Mucosa of gallbladder (tissue), 1 donor: ENCODE results near the gene PTPN1. TPM values are rescaled to one million over a fixed set of nuclear protein-coding genes. Genes with fewer than 3 reads are reported as not detected.
"Not testable (repeated sequence)": the region's sequence is repeated elsewhere in the genome, so short reads cannot be mapped to it uniquely, and the experiment has no call there.

Experiments used
- DNase-seq: peaks from one replicate; pipeline ENCODE4 v3.0.0-alpha.2; 2020; ENCODE audit warnings: low spot score
- total RNA-seq: library from RNA; stranded (reverse); gene quantifications from one replicate; pipeline ENCODE4 v1.2.1, GENCODE V29; 2021
- donor health status: DM: no; HTN: no; CAD: no.

The PTPN1 gene
- total RNA-seq, 1 donor from 2014 or later: 24.0 TPM

DNA sequence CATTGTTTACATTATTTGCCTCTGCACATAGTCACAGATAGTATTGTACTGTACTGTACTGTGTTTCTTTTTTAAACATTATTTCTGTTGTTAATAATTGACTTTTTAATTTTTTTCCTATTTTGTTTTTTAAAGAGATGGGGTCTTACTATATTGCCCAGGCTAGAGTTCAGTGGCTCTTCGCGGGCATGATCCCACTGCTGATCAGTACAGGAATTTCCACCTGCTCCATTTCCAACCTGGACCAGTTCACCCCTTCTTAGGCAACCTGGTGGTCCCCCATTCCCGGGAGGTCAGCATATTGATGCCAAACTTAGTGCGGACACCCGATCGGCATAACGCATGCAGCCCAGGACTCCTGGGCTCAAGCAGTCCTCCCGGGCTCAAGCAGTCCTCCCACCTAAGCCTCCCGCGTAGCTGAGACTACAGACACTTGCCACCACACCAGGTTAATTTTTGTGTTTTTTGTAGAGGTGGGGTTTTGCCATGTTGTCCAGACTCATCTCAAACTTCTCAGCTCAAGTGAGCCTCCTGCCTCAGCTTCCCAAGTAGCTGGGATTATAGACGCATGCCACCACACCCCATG, 47.5 kb downstream of the PTPN1 start:
- DNase-seq: no peak

DNA sequence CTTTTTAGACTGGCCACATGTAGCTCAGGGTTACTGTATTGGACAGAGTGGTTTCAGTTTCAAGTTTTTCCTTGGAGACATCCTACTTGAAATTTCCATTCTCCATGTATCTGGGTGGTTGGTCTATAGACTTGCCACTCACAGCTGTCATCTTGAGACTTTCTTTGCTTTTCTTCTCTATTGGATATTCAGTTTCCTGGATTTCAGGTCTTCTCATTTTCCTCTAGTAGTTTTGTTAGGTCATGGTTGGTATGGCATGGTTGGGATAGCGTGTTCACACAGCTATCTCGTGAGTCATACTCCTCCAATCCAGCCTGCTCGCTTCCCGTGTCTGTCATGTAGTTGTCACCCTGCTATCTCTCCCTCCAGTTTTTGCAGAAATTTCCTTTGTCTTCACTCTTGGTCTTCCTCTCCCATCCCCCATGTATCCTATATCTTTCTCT, 48.3 kb downstream of the PTPN1 start:
- no peak for DNase-seq

DNA sequence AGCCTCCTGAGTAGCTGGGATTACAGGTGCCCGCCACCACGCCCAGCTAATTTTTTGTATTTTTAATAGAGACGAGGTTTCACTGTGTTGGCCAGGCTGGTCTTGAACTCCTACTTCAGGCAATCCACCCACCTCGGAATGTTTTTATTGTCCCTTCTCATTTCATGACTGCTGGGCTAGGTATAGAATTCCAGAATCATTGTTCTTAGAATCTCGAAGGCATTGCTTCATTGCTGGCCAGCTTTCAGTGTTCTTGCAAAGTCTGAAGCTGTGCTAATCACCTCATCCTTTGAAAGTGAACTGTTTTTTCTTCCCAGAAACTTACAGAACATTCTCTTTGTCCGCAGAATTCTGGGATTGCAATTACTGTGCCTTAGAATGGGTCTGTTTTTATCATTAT, 49.0 kb downstream of the PTPN1 start:
- no peak for DNase-seq

DNA sequence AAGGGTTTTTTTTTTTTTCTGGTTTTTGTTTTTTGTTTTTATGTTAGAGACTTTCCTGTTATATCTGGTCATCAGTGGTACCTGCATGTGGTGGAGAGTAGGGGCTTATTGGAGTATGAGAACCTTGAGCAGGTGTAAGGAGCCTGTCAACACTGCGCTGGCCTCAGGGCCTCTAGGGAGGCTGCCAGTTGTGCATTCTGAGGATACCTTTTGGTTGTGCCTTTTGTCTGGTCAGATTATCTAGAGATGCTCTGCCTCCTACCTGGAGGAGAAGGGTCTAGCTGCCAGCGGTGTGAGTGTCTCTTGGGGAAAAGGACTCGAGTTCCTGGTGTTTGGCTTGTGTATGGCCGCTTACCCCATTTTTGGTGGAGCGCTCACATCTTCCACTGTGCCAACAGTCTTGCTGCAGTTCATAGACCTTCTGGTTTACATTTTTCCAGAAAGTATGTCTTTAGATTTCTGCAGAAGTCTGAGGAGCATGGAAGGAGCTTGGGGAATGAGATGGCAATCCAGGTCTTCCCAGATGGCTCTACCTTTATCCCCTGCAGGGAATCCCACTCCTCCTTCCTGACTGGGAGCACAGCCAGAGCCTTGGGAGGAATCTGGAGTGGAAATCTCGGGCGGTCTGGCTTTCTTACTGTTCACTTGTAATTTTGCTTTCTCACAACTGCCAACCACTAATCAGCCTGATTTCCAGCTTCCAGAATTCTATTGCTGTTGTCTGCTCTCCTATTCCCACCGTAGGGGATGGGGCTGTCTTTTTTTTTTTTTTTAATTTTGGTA, 49.9 kb downstream of the PTPN1 start:
- DNase-seq: no peak

DNA sequence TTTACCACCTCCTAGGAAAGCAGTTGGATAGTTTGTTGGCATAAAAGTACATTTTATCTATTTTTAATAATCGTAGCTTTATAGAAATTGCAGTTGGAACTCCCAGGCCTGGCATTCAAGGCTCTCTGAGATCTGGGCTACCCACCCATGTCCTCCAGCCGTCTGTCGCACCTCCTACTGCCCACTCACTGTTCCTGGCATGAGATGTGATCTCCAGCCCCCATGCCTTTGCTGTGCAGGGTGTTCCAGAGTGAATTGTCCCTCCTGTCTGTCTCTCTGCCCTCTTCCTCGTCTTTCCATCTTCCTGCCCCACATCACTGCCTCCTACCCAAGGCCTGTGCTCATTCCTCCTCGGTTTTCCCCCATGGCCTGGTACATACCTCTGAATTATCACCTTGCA, 50.7 kb downstream of the PTPN1 start:
- no peak for DNase-seq

DNA sequence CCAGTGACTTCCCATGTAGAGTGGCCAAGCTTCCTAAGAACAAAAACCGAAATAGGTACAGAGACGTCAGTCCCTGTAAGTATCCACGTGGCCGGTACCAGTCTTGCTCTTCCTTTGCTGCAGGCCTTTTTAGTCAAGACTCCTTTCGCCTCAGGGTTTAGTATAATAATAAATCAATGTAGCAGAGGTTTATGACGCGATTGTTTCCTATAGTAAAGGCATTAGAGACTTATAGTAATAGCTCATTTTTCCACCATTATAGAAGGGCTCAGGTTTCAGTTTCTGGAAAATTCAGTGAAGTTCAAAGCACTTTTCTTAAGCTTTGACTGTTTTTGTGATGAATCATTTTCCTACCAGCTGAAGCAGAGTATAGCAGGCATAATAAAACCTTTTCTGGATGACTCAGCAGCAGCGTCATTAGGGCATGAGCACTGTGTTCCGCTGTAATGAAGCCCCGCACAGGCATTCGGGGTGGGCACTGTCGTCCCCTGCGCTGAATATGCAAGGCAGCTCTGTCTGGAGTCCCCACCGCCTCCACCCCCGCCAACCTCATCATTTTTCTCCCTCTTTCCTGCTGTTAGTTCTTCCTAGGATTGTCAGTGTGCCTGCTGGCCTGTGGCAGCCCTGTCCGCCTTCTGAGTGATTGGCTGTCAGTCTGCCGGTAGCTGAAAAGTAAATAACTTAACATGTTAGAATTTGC, 51.3 kb downstream of the PTPN1 start:
- DNase-seq: no peak

DNA sequence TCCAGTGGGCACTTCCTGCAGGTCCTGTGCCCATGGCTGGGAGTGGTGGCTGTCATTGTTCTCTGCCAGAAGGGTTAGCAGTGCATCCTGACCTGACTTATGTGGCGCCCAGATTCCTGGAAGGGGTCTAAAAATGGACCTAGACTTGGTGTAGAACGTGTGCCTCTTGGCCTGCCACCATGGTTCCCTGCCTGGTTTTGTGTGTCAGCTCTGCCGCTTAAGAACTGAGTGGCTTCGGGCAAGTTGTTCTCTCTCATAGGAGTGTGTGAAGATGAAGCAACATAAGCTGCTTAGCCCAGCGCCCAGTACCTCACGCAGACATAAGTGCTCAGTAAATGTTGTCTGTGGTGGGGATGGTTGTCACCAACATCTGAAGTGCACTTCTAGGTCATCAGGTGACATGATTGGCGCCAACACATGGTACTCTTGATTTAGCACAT, 52.1 kb downstream of the PTPN1 start:
- DNase-seq: no peak

DNA sequence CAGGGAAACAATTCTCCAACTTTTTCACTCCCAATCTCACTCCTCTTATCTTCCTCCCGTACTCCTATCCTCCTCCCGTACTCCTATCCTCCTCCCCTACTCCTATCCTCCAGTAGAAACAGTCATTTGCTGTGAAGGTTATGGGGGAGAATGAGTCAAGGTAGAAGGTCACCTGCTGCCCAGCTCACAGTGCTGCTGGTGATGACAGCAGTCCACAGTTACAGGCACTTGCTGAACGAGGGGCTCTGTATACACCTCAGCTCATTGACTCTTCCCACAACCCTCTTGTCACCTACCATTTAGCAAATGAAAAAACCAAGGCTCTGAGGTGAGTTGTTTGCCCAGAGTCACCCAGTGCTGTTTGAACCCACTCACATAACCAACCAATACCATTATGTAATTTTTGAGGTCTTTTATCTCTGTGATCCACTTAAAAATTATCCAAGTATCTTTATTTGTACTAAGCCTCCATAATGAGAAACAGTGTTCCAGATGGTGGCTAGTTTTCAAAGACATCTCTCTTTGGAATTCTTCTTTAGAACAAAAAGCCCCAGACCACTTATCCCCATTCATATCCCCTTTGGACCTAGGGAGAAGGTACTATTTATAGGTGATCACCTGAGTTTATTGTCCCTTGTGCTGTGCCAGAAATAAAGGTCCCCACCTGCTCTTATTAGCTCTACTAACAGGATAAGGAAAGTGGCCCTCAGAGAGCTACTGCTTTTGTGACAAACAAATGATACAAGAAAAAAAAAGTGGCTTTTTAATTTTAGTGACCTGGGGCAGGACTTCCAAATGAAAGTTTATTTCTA, 53.2 kb downstream of the PTPN1 start:
- no peak for DNase-seq

DNA sequence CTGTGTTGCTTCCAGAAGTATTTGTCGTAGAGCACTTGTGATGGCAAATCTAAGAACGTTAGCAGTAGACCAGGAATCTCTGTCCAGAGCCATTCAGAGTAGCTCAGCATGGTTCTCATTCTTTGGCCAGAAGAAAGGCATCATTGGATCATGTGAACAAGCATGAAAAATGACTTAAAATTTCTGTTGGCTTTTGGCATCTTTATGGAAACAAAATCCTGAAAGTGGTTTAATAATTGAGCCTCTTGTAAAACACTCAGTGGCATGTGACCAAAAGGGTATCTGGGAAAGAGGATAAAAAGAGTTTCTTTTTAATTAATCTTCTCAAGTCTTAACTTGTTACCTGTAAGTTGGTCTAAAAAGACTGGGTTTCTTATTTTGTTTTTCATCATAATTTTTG, 55.2 kb downstream of the PTPN1 start:
- no peak for DNase-seq

DNA sequence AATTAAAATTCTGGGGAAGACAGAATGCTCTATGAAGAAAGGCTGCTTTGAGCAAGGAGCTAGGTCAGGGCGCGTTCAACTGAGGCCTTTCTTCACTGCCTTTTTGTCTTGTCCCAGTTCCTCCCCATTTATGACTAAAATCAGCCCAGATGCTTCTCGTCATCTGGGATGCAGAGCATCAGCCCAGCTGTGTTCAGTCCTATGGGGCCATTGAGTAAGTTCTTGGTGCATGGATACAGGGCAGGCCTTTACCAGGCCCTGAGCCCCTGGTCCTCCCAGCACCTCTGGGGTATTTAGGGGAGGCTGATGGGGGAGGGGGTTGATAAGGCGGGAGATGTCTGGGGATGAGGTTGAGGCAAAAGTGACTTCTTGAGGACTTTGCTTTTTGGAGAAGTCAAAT, 55.7 kb downstream of the PTPN1 start:
- DNase-seq: no peak

DNA sequence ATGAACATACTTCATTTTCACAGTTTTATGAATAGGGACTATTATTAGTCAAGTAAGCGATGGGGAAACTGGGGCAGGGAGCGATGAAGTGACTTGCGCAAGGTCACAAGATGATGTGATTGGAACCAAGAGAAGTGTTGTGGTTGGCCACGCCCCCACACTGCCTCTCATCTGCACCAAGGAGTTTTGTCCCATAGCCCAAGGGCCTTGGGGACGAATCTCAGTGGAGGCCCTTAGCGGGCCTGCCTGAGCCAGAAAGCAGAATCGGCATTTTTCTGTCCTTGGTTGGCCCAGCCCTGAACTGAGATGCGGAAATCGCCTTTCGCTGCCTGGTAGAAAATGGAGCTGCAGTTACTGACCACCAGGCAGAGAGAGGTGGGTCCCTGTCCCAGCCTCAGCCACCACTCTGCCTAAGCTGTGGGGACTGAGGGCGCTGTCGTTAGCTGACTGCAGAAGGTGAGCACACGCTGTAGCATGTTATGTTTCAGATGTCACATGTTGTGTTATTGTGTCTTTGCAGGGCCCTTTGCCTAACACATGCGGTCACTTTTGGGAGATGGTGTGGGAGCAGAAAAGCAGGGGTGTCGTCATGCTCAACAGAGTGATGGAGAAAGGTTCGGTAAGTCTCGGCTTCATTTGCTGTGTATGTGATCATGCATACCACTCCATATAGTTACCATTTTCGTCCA, 57.8 kb downstream of the PTPN1 start:
- no peak for DNase-seq

DNA sequence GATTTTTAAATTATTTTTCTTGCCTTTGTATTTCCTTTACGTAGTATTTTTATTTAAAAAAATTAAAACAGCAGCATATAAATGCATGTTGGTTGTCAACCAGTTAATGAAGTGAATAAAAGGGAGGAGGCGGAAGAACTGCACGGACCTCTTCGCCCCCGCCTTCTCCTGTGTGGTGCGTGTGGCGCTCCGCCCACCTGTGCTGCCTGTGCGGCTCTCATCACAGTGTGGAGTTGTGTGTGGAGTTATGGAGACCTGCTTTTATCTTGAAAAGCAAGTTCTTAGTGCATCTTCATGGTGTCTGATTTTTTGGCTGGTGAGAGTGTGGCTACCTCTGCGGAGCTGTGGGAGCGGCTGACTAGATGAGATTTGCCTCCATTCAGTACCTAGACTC, 58.4 kb downstream of the PTPN1 start:
- DNase-seq: no peak

DNA sequence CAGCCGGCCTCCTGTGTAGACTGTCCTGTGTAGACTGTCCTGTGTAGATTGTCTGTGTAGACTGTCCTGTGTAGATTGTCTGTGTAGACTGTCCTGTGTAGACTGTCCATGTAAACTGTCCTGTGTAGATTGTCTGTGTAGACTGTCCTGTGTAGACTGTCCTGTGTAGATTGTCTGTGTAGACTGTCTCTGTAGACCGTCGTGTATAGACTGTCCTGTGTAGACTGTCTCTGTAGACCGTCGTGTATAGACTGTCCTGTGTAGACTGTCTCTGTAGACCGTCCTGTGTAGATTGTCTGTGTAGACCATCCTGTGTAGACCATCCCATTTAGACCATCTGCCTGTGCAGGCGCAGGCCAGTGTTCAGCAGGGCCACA, 59.3 kb downstream of the PTPN1 start:
- not testable (repeated sequence) for DNase-seq

DNA sequence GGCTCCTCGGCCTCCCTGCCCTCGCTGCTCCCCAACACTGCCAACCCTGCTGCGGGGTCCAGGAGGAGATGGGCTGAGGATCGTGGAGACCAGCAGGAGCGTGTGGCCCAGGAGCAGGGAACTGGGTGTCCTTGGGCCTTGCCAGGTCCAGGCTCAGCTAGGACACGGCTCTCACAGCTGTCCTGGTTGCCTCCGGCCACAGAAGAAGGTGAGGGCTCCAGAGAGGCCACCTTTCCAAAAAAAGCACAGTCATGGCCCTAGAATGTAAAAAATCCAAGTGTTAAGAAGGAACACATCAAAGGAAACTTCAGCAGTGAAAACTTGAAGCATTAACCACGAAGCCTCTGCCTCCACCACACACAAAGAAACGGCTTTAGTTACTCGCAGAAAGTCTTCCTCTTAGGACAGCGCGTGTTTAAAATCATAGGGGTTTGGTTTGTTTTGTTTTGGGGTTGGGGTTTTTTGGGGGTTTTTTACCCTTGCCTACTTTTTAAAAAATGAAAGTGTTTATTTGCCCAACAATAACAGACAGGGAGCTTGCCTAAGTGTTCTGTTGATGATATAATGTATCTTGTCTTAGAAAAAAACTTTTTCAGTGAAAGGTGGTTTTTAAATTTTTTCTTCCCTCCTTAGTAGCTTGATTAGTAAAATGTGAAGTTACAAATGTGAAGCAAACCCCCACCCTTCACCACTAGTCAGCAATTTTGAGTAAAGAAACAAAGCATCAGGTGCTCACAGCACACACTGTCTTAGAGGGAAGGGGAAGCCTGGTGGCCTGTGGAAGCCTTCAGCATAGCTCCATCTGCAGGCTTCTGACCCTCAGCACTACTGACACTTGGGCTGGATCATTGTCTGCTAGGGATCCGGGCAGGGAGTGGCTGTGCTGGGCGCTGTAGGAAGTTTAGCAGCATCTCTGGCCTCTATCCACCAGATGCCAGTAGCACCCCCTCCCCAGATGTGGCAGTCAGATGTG, 60.0 kb downstream of the PTPN1 start:
- DNase-seq: no peak

DNA sequence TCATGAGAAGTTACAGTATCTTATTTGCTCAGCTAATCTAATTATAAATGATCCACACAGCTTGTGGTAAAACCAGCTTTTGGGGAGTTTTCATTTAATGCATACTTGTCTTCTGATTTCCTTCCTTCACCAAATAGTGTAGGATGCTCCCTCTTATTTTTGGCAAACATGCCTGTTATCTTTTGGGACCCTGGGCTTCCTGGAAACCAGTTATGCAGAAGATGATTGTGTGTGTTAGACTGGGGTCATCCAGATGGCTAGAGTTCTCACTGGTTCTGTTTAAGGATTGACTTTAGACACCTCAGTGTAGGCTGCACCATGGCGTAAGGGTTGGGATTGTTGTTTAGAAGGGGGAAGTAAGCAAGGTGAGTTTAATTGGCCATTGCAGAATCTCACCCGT, 61.3 kb downstream of the PTPN1 start:
- no peak for DNase-seq

DNA sequence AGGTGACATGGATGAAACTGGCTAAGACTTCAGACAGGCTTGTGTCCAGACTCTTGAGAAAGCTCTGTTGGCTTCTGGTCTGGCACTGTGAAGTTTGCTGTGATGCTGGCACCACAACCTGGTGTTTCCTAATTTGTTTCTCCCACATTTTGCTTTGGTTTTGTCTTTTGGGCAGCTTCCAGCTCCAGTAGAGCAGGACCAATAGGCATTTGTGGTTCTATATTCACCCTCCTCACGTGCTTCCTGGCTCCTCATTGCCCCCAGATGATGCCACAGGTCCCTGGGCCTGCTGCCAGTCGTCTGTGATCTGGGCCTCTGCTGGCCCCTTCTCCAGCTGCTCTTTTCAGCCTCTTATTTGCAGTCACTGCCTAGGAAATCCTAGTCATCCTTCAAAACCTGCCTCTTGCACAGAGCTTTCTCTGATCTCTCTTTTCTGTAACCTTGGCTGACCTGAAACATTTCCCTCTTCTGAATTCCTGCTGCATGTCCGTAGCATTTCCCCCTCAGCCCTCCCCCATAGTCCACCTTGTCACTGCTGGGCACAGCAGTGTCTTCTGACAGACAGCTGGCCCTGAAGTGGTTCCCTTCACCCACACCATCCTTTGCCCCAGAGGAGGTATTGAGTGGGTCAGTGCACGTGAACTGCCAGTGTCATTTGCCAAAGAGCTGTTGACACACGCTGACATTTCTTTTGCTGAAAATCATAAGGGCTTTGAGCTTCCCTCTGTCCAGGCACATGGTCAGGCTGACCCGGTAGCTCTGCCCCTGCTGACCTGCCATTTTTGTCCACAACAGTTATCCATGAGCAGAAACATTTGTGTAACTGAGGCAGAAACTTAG, 63.0 kb downstream of the PTPN1 start:
- DNase-seq: no peak

DNA sequence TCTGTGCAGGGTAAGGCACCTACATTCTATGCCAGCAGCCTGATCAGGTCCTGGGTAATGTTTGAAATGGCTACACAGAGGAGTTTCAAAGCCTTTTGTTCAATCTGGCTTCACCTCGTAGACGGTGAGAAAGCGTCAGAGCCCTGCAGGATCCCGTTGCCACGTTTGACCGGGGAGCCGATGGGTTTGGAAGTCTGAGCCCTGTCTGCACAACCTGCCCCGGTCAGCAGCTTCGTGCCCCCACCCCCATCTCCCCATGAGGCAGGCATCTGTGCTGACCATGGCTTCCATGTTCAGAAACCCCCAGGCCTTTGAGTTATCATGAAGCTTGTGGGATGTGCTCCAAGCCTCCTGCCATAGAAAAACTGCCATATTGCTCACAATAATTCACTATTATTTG, 63.9 kb downstream of the PTPN1 start:
- no peak for DNase-seq

DNA sequence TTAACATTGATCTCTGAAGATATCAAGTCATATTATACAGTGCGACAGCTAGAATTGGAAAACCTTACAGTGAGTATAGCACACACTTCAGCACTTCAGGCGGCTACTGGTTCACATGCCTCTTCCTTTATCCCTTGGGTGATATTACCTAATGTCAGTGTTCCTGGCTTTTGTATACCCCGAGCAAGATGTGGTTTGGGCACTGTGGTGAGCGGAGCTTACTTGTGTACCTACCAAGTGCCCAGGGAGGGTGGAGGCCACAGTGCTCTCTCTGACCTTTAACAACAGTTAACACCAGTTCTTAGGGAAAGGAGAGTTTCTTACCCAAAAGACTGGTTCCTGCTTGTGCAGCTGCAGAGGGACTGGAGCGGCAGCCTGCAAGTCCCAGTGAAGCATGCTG, 64.4 kb downstream of the PTPN1 start:
- no peak for DNase-seq
